A549 treated with CpdA at 1 μM for 4 hours (cell line): ENCODE results near the gene GPX1. TPM values are rescaled to one million over a fixed set of nuclear protein-coding genes. Genes with fewer than 3 reads are reported as not detected.

Experiments
- total RNA-seq: library from RNA; stranded (reverse); fragments of 200-300 nt; extraction: Qiagen RNA extraction; gene quantifications from 5 replicates; pipeline ENCODE4 v1.2.3, GENCODE V29; 2022; ENCODE audit warnings: low read depth

The GPX1 gene
- total RNA-seq = 244 to 303 TPM (median 289 TPM) in 5 replicates

GRCh38 chr3:49358217-49358883, at the start of gene GPX1:
Gene GPX1 (minus strand): TSS chr3:49358353. CDS start chr3:49358278, 75 bp downstream.

GRCh38 chr3:49339941-49340800, 18.0 kb downstream of the GPX1 start, which contains the start of gene USP4:
Gene USP4 (minus strand): TSS chr3:49340053. CDS start chr3:49340024, 29 bp downstream.

Other genes starting within 250 kb of the GPX1 start
- 20.0 to 26.9 TPM (median 23.7 TPM) in 5 replicates for gene USP19, start 237.5 kb downstream of the GPX1 start, total RNA-seq
- 75.5 to 100.0 TPM (median 84.8 TPM) in 5 replicates for gene LAMB2, start 225.3 kb downstream of the GPX1 start, total RNA-seq
- 10.1 to 17.1 TPM (median 13.0 TPM) in 5 replicates for gene CCDC71, start 192.0 kb downstream of the GPX1 start, total RNA-seq
- 4.1 to 5.5 TPM (median 4.5 TPM) in 5 replicates for gene KLHDC8B, start 186.8 kb downstream of the GPX1 start, total RNA-seq
- gene C3orf62, start 81.1 kb downstream of the GPX1 start, total RNA-seq = 1.8 to 2.6 TPM (median 2.3 TPM) in 5 replicates
- gene USP4, start 18.3 kb downstream of the GPX1 start, total RNA-seq = 11.3 to 14.8 TPM (median 13.9 TPM) in 5 replicates
- gene RHOA, start 53.6 kb upstream of the GPX1 start, total RNA-seq = 452 to 563 TPM (median 466 TPM) in 5 replicates
- gene TCTA, start 54.1 kb upstream of the GPX1 start, total RNA-seq = 21.6 to 24.1 TPM (median 23.2 TPM) in 5 replicates
- 0.09 to 0.38 TPM (median 0.35 TPM) in 4 of 5 replicates, not detected in the other for gene AMT, start 64.1 kb upstream of the GPX1 start, total RNA-seq
- gene NICN1, start 71.0 kb upstream of the GPX1 start, total RNA-seq = 5.5 to 7.2 TPM (median 6.0 TPM) in 5 replicates
- gene DAG1, start 111.9 kb upstream of the GPX1 start, total RNA-seq = 43.2 to 58.1 TPM (median 53.4 TPM) in 5 replicates
- gene BSN, start 196.1 kb upstream of the GPX1 start, total RNA-seq = 0.10 to 0.19 TPM (median 0.13 TPM) in 5 replicates